ENCODE data around the gene PCA3.

DNA sequence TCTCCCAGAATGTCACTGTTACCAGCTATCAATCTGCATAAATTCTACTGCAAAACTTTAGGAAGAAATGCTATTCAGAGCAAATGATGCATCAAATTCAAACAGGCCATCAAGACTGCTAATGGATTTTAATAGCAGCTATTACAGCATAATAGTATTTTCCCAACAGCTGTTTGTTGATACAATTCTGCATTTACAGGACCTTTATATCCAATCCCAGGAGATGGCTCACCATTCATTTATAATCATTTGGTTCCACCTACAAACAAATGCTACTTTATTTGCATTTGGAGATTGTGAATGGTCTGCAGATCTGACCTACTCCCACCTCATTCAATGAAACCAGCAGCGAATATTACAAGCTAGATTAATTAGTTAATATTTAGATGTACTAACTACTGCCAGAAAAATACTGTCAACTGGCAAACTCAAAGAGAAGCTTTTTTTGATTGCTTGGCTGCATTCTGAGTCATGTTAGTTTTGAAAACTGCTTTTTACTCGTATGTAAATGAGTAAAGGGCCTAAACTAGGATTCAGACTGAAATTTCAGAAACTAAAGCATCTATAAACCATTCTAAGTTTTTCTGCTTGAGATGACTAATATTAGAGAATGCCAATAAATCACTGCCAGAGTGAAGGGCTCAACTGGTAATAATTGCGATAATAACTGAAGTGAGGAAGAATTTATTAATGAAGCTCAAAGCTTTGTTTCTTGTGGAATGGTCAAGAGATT lies 7.1 kb upstream of the PCA3 start:
- TF ChIP-seq POLR2AphosphoS5 (IDR thresholded peaks at IDR 0.05; ENCODE audit: borderline replicate concordance, low read depth, low read length) (no peak), EZH2 (IDR thresholded peaks at IDR 0.05) (no peak)
